ENCODE measurements around the gene MGP. TPM values are rescaled to one million over a fixed set of nuclear protein-coding genes. Genes with fewer than 3 reads are reported as not detected.

Gene MGP
- total and polyA plus RNA-seq, 7 experiments from 2014 or later: 0.48 to 4.1 (median 1.1) TPM; not detected in 3

- intact Hi-C loops (cut with micrococcal nuclease): no loop called here
- ATAC-seq (no peak), DNase-seq (no peak)
- H3K9me3 ChIP-seq (ENCODE audit: control insufficient read depth in 2 of 3, low read length in 3 of 3): no peaks in the 10 kb centered on the region
- Mint-ChIP-seq H3K4me3 (peak overlapping the region in 1 of 10 donors; percentile 5), H3K27ac (peak overlapping the region in 1 of 9 donors; percentile 42), H3K27me3 (peaks cover 0 to 33% (median 8%) of the 10 kb centered on the region in 5 donors), H3K36me3 (peaks cover 0 to 4% (median 0%) of the 10 kb centered on the region in 5 donors), H3K4me1 (peaks cover 9 to 57% (median 42%) of the 10 kb centered on the region in 7 donors), H3K9me3 (peaks cover 0 to 1% (median 0%) of the 10 kb centered on the region in 11 donors)
- no peak overlapping the region for H3K4me3 ChIP-seq (ENCODE audit: low read length)
- CTCF ChIA-PET: no interaction called here
- no peak overlapping the region for H3K27ac ChIP-seq (ENCODE audit: low read depth, low read length)
- POLR2A ChIA-PET: interaction anchor here (0.8 to 1.9 kb wide), 2 partner anchors 74 to 115 kb away, joined by 4 to 8 read pairs; a partner anchor contains a TSS
- H3K36me3 ChIP-seq (ENCODE audit: control insufficient read depth in 2 of 3, insufficient read depth in 3 of 3, low read length in 3 of 3): no peaks in the 10 kb centered on the region
- H3K4me1 ChIP-seq (ENCODE audit: control insufficient read depth in 2 of 2, insufficient read depth in 2 of 2, low read length in 2 of 2): peaks cover 0 to 17% of the 10 kb centered on the region in 2 donors
- no peaks in the 10 kb centered on the region for H3K27me3 ChIP-seq (ENCODE audit: control insufficient read depth in 2 of 2, insufficient read depth in 2 of 2, low read length in 2 of 2)
Observed at GRCh38 chr12:14886271-14886670, 617 bp upstream of the MGP start.

GRCh38 chr12:14884458-14884878 lies 1.2 kb downstream of the MGP start:
- peaks cover 0 to 5% (median 4%) of the 10 kb centered on the region in 5 donors for H3K36me3 Mint-ChIP-seq
- ChIA-PET CTCF (interaction anchor here (1.0 to 1.4 kb wide), 4 partner anchors 35 to 111 kb away, joined by 3 to 8 read pairs (median 4); no protein-coding TSS in a partner anchor), POLR2A (interaction anchor here (0.6 to 2.7 kb wide), 14 partner anchors 9 to 519 kb away, joined by 3 to 12 read pairs (median 3); partner anchors contain the start of genes ARHGDIB and ATF7IP)
- Histone ChIP-seq H3K4me3 (ENCODE audit: low read length) (no peak overlapping the region), H3K4me1 (ENCODE audit: control insufficient read depth in 2 of 2, insufficient read depth in 2 of 2, low read length in 2 of 2) (peaks cover 0 to 27% of the 10 kb centered on the region in 2 donors), H3K9me3 (ENCODE audit: control insufficient read depth in 2 of 3, low read length in 3 of 3) (no peaks in the 10 kb centered on the region), H3K36me3 (ENCODE audit: control insufficient read depth in 2 of 3, insufficient read depth in 3 of 3, low read length in 3 of 3) (no peaks in the 10 kb centered on the region), H3K27ac (ENCODE audit: low read depth, low read length) (peak overlapping the region; percentile 60), H3K27me3 (ENCODE audit: control insufficient read depth in 2 of 2, insufficient read depth in 2 of 2, low read length in 2 of 2) (no peaks in the 10 kb centered on the region)
- peaks cover 0 to 7% (median 0%) of the 10 kb centered on the region in 11 donors for H3K9me3 Mint-ChIP-seq
- DNase-seq (peak in 8 of 9 donors; percentile 59 to 93 (median 88)), ATAC-seq (peak; percentile 95)
- H3K27me3 Mint-ChIP-seq: peaks cover 0 to 29% (median 8%) of the 10 kb centered on the region in 5 donors
- intact Hi-C loops (cut with micrococcal nuclease): loop anchor here in 1 of 2 donors (1.0 to 2.0 kb wide), 10 partner anchors 16 to 113 kb away; partner anchors contain the start of genes ARHGDIB, C12orf60 and WBP11
- peak overlapping the region in 8 of 9 donors; percentile 49 to 95 (median 92) for H3K27ac Mint-ChIP-seq
- H3K4me1 Mint-ChIP-seq: peaks cover 15 to 75% (median 60%) of the 10 kb centered on the region in 7 donors
- peak overlapping the region in 9 of 10 donors; percentile 62 to 83 (median 77) for H3K4me3 Mint-ChIP-seq

GRCh38 chr12:14883686-14884085 lies 2.0 kb downstream of the MGP start:
- ATAC-seq (no peak), DNase-seq (no peak)
- no peak overlapping the region for H3K27ac Mint-ChIP-seq
- peaks cover 0 to 7% (median 0%) of the 10 kb centered on the region in 11 donors for H3K9me3 Mint-ChIP-seq
- peak overlapping the region in 1 of 10 donors; percentile 80 for H3K4me3 Mint-ChIP-seq
- Histone ChIP-seq H3K4me1 (ENCODE audit: control insufficient read depth in 2 of 2, insufficient read depth in 2 of 2, low read length in 2 of 2) (peaks cover 0 to 27% of the 10 kb centered on the region in 2 donors), H3K27ac (ENCODE audit: low read depth, low read length) (no peak overlapping the region), H3K4me3 (ENCODE audit: low read length) (no peak overlapping the region), H3K27me3 (ENCODE audit: control insufficient read depth in 2 of 2, insufficient read depth in 2 of 2, low read length in 2 of 2) (no peaks in the 10 kb centered on the region), H3K36me3 (ENCODE audit: control insufficient read depth in 2 of 3, insufficient read depth in 3 of 3, low read length in 3 of 3) (no peaks in the 10 kb centered on the region), H3K9me3 (ENCODE audit: control insufficient read depth in 2 of 3, low read length in 3 of 3) (no peaks in the 10 kb centered on the region)
- POLR2A ChIA-PET: interaction anchor here (0.6 to 2.7 kb wide), 8 partner anchors 70 to 152 kb away, joined by 3 to 12 read pairs (median 4); partner anchors contain the start of gene ARHGDIB
- peaks cover 15 to 77% (median 63%) of the 10 kb centered on the region in 7 donors for H3K4me1 Mint-ChIP-seq
- peaks cover 0 to 24% (median 8%) of the 10 kb centered on the region in 5 donors for H3K27me3 Mint-ChIP-seq
- intact Hi-C loops (cut with micrococcal nuclease): loop anchor here in 1 of 2 donors (1.0 to 2.0 kb wide), 10 partner anchors 17 to 112 kb away; partner anchors contain the start of genes ARHGDIB, C12orf60 and WBP11
- CTCF ChIA-PET: interaction anchor here (0.6 to 1.6 kb wide), 6 partner anchors 9 to 488 kb away, joined by 3 to 8 read pairs (median 4); no protein-coding TSS in a partner anchor
- peaks cover 0 to 6% (median 4%) of the 10 kb centered on the region in 5 donors for H3K36me3 Mint-ChIP-seq

- H3K9me3 ChIP-seq (ENCODE audit: control insufficient read depth in 2 of 3, low read length in 3 of 3): no peaks in the 10 kb centered on the region
- H3K4me1 ChIP-seq (ENCODE audit: control insufficient read depth in 2 of 2, insufficient read depth in 2 of 2, low read length in 2 of 2): peaks cover 0 to 27% of the 10 kb centered on the region in 2 donors
- H3K4me3 ChIP-seq (ENCODE audit: low read length): no peak overlapping the region
- Mint-ChIP-seq H3K4me1 (peaks cover 15 to 67% (median 53%) of the 10 kb centered on the region in 7 donors), H3K4me3 (peak overlapping the region; percentile 11 to 77 (median 60)), H3K36me3 (peaks cover 0 to 8% (median 3%) of the 10 kb centered on the region in 5 donors), H3K27ac (peak overlapping the region; percentile 55 to 97 (median 88)), H3K27me3 (peaks cover 0 to 12% (median 5%) of the 10 kb centered on the region in 5 donors), H3K9me3 (peaks cover 0 to 11% (median 0%) of the 10 kb centered on the region in 11 donors)
- H3K27ac ChIP-seq (ENCODE audit: low read depth, low read length): no peak overlapping the region
- H3K36me3 ChIP-seq (ENCODE audit: control insufficient read depth in 2 of 3, insufficient read depth in 3 of 3, low read length in 3 of 3): no peaks in the 10 kb centered on the region
- ChIA-PET POLR2A (interaction anchor here (0.6 kb wide), 1 partner anchor 110 kb away, joined by 3 read pairs; a partner anchor contains a TSS), CTCF (no interaction called here)
- intact Hi-C loops (cut with micrococcal nuclease): no loop called here
- ATAC-seq (no peak), DNase-seq (peak in 6 of 9 donors; percentile 10 to 45 (median 36))
- no peaks in the 10 kb centered on the region for H3K27me3 ChIP-seq (ENCODE audit: control insufficient read depth in 2 of 2, insufficient read depth in 2 of 2, low read length in 2 of 2)
Observed at GRCh38 chr12:14880890-14881453, 4.7 kb downstream of the MGP start.

GRCh38 chr12:14879222-14879933 lies 6.3 kb downstream of the MGP start:
- DNase-seq: no peak
- Histone ChIP-seq H3K9me3 (ENCODE audit: control insufficient read depth in 2 of 3, low read length in 3 of 3) (no peaks in the 10 kb centered on the region), H3K4me1 (ENCODE audit: control insufficient read depth in 2 of 2, insufficient read depth in 2 of 2, low read length in 2 of 2) (peaks cover 0 to 13% of the 10 kb centered on the region in 2 donors), H3K27me3 (ENCODE audit: control insufficient read depth in 2 of 2, insufficient read depth in 2 of 2, low read length in 2 of 2) (no peaks in the 10 kb centered on the region), H3K36me3 (ENCODE audit: control insufficient read depth in 2 of 3, insufficient read depth in 3 of 3, low read length in 3 of 3) (no peaks in the 10 kb centered on the region), H3K27ac (ENCODE audit: low read depth, low read length) (no peak overlapping the region), H3K4me3 (ENCODE audit: low read length) (no peak overlapping the region)
- H3K27me3 Mint-ChIP-seq: peaks cover 0 to 1% (median 0%) of the 10 kb centered on the region in 5 donors
- peaks cover 9 to 51% (median 40%) of the 10 kb centered on the region in 7 donors for H3K4me1 Mint-ChIP-seq
- no peak for ATAC-seq
- H3K36me3 Mint-ChIP-seq: peaks cover 0 to 8% (median 3%) of the 10 kb centered on the region in 5 donors
- ChIA-PET POLR2A (no interaction called here), CTCF (interaction anchor here (0.9 kb wide), 1 partner anchor 34 kb away, joined by 3 read pairs; no protein-coding TSS in a partner anchor)
- H3K4me3 Mint-ChIP-seq: peak overlapping the region in 3 of 10 donors; percentile 23 to 76 (median 61)
- intact Hi-C loops (cut with micrococcal nuclease): no loop called here
- peaks cover 0 to 11% (median 0%) of the 10 kb centered on the region in 11 donors for H3K9me3 Mint-ChIP-seq
- peak overlapping the region in 4 of 9 donors; percentile 20 to 69 (median 54) for H3K27ac Mint-ChIP-seq

- Histone ChIP-seq H3K9me3 (ENCODE audit: control insufficient read depth in 2 of 3, low read length in 3 of 3) (no peaks in the 10 kb centered on the region), H3K4me3 (ENCODE audit: low read length) (no peak overlapping the region), H3K27ac (ENCODE audit: low read depth, low read length) (no peak overlapping the region), H3K4me1 (ENCODE audit: control insufficient read depth in 2 of 2, insufficient read depth in 2 of 2, low read length in 2 of 2) (peaks cover 0 to 10% of the 10 kb centered on the region in 2 donors), H3K27me3 (ENCODE audit: control insufficient read depth in 2 of 2, insufficient read depth in 2 of 2, low read length in 2 of 2) (no peaks in the 10 kb centered on the region), H3K36me3 (ENCODE audit: control insufficient read depth in 2 of 3, insufficient read depth in 3 of 3, low read length in 3 of 3) (no peaks in the 10 kb centered on the region)
- H3K4me3 Mint-ChIP-seq: peak overlapping the region in 1 of 10 donors; percentile 14
- peaks cover 0 to 11% (median 0%) of the 10 kb centered on the region in 11 donors for H3K9me3 Mint-ChIP-seq
- ChIA-PET POLR2A (no interaction called here), CTCF (interaction anchor here (0.9 kb wide), 1 partner anchor 33 kb away, joined by 3 read pairs; no protein-coding TSS in a partner anchor)
- peak overlapping the region in 2 of 9 donors; percentile 46 to 53 for H3K27ac Mint-ChIP-seq
- H3K4me1 Mint-ChIP-seq: peaks cover 6 to 43% (median 36%) of the 10 kb centered on the region in 7 donors
- DNase-seq (no peak), ATAC-seq (no peak)
- H3K27me3 Mint-ChIP-seq: no peaks in the 10 kb centered on the region
- H3K36me3 Mint-ChIP-seq: peaks cover 0 to 8% (median 3%) of the 10 kb centered on the region in 5 donors
- intact Hi-C loops (cut with micrococcal nuclease): no loop called here
Observed at GRCh38 chr12:14878488-14878887, 7.2 kb downstream of the MGP start.

Measured in naive thymus-derived CD4-positive, alpha-beta T cell (primary cell).